K562 (cell line): ENCODE data around the gene SAP25. TPM values are rescaled to one million over a fixed set of nuclear protein-coding genes. Genes with fewer than 3 reads are reported as not detected.

Source experiments
- ARID3A ChIP-seq: IDR thresholded peaks from 2 replicates; pipeline ENCODE4 v1.6.1; 2012; ENCODE audit warnings: low read depth, low read length, improper control_type of control experiment, borderline replicate concordance
- THRA ChIP-seq: fragments of 450-650 bp; IDR thresholded peaks from 2 replicates; pipeline ENCODE4 v1.6.1; 2017; ENCODE audit warnings: mild to moderate bottlenecking, moderate library complexity
- USF1 ChIP-seq: sonication (generic); formaldehyde crosslinking; IDR thresholded peaks from 2 replicates; pipeline ENCODE4 v1.9.0; 2022; ENCODE audit warnings: mild to moderate bottlenecking, missing genetic modification reagents
- polyA plus RNA-seq, 8 experiments: library from polyadenylated mRNA; depleted of rRNA in 4 of 8; stranded (reverse) in 5 of 8; unstranded in 3 of 8; fragments of >200 nt; fragmentation: Nextera tagmentation in 2 of 8; fragmentation: Illumina TruSeq in 1 of 8; extraction: Ambion mirVana in 2 of 8; extraction: Trizol in 1 of 8; gene quantifications; 2 replicates each; pipeline versions ENCODE4 v1.2.1 to v1.2.3, GENCODE V29; 2011 to 2014; ENCODE audit warnings: inconsistent platforms in 1 of 8, missing spikeins in 1 of 8
- total RNA-seq, 7 experiments: library from RNA; depleted of rRNA in 6 of 7; stranded (reverse); fragments of >200 nt in 6 of 7; fragmentation: Illumina TruSeq in 2 of 7; extraction: Trizol in 2 of 7; gene quantifications; 2 replicates each; pipeline versions ENCODE4 v1.2.1 to v1.2.3, GENCODE V29; 2011 to 2021; ENCODE audit warnings: low replicate concordance in 1 of 7
- TF ChIP-seq, protein P1 (sequence below): fragments of 450-650 bp; formaldehyde crosslinking; IDR thresholded peaks from 2 replicates; pipeline ENCODE4 v1.4.0; 2020; ENCODE audit warnings: mild to moderate bottlenecking, moderate library complexity

SAP25 gene
- total and polyA plus RNA-seq, 9 of the 15 experiments (the other 6 are each of a cell fraction or from before 2014, with no cell fraction given), result 0.13 to 5.3 (median 0.78) TPM; not detected in 1

- TF ChIP-seq USF1 (CRISPR knock-in tag) (no peak), ARID3A (no peak), THRA (no peak)
- TF ChIP-seq, protein P1, sequence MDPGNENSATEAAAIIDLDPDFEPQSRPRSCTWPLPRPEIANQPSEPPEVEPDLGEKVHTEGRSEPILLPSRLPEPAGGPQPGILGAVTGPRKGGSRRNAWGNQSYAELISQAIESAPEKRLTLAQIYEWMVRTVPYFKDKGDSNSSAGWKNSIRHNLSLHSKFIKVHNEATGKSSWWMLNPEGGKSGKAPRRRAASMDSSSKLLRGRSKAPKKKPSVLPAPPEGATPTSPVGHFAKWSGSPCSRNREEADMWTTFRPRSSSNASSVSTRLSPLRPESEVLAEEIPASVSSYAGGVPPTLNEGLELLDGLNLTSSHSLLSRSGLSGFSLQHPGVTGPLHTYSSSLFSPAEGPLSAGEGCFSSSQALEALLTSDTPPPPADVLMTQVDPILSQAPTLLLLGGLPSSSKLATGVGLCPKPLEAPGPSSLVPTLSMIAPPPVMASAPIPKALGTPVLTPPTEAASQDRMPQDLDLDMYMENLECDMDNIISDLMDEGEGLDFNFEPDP, result no peak
These were observed 32.6 kb upstream of the SAP25 start (continued) for GRCh38 chr7:100606313-100606712.
